GM19351 (cell line): ENCODE measurements around the gene HS6ST1.
"Not testable (repeated sequence)": the region's sequence is repeated elsewhere in the genome, so short reads cannot be mapped to it uniquely, and the experiment has no call there.

Experiments used
- ATAC-seq: cut with Tn5 transposase; IDR thresholded peaks from one replicate; pipeline ENCODE4 v1.9.1; 2021; ENCODE audit warnings: mild to moderate bottlenecking, moderate library complexity; ENCODE audit not compliant: unreplicated experiment

HS6ST1 gene

GRCh38 chr2:128322715-128323554 lies 4.3 kb upstream of the HS6ST1 start:
- ATAC-seq = no peak

DNA sequence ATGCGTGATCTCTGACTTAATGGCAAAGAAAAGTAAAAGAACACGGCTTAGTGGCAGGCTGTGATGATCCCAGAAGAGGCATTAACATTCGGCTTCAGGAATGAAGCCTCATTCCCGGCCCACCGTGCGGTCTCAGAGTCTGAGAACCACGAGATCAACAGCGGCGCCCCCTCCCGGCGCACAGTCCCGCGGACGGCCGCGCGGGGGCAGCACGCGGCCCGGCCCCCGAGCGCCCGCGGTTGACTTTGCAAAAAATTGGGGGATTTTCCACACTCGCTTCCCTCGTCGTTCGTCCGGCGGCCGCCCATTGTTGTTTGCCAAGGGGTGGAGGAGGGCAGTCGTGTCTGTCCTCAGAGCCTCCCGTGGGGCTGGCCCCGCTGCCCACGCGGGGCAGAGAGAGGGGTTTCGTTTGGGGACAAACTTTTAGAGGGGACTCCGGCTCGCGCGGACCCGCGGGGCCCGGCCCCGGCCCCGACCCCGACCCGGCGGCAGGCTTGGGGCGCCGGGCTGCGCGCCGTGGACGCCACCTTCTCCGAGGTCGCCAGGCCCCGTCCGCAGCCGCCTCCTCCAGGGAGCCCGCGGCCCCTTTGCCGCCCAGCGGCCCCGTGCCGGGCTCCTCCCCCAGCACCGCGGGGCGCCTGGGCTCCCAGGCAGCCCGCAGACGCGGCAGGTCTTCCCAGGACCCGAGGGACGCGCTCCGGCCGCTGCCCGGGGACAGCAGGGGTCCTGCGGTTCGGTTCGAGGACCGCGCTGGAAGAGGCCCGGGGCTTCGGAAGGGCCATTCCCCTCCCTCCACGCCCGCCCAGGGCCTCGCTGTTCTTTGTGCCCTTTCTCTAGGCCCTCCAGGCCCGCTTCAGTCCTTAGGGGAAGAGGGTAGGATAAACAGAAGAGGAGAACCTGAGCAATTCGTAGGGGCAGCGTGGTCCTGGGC lies 3.4 kb upstream of the HS6ST1 start:
- peak; percentile 48 for ATAC-seq

GRCh38 chr2:128320906-128321771 lies 2.5 kb upstream of the HS6ST1 start:
- no peak for ATAC-seq

- no peak for ATAC-seq
These were observed 1.7 kb upstream of the HS6ST1 start for GRCh38 chr2:128320192-128320905.

GRCh38 chr2:128319631-128320191 lies 1.0 kb upstream of the HS6ST1 start:
- ATAC-seq = no peak

DNA sequence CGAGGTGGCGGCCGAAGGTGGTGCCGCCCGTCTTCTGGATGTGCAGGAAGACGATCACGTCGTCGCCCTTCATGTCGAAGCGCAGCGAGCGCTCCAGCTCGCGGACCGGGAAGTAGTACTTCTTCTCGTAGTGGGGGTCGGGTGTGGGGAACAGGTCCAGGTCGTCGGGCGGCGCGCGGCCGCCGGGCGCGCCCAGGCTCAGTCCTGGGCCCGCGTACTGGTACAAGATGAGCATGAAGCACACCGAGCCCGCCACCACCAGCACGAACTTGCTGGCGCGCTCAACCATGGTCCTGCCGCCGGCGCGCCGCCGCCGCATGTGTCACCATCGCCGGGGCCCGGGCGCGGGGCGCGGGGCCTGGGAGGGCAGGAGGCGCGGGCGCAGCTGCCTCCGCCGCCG lies 423 bp downstream of the HS6ST1 start:
- ATAC-seq = peak; percentile 16

DNA sequence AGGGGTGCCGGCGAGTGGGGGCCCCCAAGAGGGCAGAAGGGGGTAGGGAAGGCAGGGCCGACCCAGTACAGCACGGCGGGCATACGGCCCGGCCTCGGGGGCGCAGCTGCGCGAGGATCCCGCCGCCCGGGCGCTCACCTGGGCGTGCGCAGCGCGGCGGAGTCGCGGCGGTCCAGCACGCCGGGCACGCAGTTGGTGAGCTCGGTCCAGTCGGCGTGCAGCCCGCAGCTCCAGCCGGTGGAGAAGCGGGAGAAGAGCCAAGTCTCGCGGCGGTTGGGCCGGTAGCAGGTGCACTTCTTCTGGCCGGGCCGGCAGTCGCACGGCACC lies 806 bp downstream of the HS6ST1 start:
- ATAC-seq = not testable (repeated sequence)

GRCh38 chr2:128317181-128317898 lies 1.3 kb downstream of the HS6ST1 start:
- ATAC-seq = peak; percentile 45

DNA sequence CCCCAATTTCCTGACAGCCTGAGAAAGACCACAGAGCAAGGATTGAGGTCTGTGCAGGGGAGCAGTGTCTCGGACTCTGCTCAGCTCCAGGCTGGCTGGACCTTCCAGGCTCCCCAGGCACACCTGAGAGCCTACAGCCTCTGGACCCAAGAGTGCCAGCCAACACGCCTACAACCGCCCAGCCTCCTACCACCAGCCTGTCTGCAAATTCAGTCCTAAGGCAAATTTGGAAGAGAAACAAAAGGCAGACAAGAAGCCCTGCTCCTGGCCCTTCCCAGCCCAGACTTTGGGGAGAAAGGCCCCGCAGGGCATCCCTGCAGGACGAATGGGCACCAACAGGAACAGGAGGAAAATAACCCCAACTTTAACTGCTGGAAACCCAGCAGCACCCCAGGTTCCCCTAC lies 1.9 kb downstream of the HS6ST1 start:
- ATAC-seq = no peak

DNA sequence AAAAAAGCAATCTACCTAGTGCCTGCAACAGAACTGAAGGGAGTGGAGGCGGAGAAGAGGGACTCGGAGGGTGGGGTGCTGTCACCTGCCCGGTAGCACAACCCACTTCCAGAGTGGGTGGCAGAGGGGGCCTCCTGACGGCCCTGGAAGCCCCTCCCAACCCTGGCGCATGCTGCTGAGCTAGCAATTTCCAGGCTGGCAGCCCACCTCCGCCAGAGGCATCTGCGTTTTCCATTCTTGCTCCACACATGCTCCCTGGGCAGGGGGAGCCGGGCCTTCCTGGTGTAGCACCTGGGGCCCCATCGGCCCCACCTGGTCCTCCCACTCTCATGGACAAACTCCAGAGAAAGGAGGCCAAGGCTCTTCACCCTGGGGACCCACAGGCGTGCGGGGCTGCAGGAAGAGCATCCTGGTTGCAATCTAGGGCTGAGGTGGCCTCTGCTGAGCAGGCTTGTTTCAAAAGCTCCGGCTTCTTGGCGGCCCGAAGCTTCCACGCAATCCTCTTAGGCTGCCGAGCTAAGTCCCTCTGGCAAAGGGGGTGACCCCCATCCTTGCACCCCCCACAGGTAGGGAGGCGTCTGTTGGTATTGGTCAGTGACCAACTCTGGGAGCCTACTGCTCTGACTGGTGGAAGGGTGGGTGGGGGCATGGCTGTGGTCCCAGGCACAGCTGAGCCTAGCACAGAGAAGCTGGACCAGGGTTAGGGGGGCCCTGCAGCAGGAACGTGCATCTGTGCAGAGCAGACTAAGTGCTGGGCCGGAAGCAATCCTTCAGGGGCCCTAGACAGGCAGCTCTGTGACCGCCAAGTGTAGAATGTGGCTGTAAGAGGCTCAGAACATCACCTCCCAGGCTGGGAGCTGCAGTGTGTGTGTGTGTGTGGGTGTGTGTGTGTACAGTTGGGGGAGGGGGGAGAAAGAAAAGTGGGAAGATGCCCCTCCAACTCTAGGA lies 2.6 kb downstream of the HS6ST1 start:
- no peak for ATAC-seq

DNA sequence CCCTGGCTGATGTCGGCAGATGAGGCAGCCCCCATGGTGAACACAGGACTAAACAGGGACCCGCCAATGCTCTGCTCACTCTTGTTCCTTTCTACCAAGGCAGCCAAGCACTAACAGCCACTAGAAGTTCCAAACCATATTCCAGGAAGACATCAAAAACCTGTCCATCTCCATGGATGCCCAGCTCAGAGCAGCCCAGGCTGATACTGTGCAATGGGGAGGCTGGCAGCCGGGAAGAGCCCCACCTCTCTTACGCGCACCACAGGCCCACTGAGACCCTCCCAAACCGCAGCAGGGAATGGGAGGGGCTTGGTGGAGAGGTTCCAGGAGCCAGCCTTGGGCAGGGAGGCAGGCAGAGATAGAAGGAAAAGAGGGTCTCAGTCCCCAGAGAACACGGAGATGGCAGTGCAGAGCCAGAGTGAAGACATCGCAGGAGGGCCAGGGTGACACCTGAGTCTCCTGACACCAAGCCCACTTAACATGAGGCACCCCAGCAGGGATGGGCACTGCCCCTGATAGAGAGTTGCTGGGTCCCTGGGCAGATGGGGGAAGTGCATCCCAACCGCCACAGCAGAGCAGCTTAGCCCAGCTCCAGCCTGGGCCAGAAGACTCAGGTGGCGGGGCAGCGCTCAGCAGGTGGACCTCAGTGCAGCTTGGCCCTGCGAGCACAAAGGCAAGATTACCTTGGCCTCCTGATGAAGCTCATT lies 3.4 kb downstream of the HS6ST1 start:
- no peak for ATAC-seq

DNA sequence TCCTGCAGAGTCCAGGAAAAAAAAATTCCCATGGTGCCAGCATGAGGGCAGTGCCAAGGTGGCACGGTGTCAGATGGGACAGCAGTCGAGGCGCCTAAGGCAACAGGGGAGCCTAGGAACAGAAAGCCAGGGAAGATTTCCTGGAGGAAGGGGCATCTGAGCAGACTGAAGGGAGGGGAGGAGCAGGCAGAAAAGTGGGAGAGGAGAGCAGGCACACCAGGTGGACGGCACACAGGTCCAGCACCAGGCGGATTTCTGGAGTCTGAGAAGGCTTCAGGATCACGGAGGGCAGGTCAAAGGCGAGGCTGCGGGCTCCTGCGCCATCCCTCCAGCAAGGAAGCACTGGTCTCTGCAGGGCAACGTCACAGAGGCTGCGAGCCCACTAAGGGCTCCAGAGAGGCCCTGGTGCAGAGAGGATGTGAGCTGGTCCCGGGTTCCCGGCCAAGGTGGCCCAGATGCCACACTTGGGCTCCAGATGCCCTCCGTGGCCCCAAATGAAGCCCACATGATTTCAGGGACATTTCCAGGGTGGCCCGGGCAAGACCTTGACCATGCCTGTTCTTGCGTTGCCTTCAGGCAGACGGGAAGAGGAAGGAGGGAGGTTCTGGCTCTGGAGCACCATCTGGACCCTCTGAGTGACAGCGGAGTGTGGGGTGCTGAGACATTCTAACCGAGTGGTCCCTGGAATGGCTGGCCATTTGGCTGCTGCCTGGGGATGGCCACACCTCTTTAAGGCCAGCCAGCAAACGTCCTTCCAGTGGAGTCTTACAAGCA lies 4.1 kb downstream of the HS6ST1 start:
- ATAC-seq = no peak

DNA sequence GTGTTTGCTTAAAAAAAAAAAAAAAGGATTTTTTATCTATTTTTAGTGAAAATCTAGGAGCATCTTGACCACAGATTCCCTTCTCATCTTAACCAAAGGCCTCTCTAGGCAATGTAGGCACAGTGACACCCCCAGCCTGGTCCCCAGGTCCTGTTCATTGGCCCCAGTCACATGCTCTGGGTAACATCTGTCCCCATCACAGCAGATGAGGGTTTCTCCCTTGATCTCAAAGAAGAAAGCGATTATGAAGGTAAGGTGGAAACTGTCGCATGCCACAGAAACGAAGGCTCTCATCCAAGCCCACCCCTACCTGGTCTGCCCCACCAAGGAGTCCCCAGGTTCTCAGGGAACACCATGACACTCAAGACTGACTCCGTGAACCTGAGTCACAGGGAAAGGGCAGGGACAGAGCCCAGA lies 4.7 kb downstream of the HS6ST1 start:
- ATAC-seq = no peak

GRCh38 chr2:128313091-128313836 lies 5.4 kb downstream of the HS6ST1 start:
- no peak for ATAC-seq

DNA sequence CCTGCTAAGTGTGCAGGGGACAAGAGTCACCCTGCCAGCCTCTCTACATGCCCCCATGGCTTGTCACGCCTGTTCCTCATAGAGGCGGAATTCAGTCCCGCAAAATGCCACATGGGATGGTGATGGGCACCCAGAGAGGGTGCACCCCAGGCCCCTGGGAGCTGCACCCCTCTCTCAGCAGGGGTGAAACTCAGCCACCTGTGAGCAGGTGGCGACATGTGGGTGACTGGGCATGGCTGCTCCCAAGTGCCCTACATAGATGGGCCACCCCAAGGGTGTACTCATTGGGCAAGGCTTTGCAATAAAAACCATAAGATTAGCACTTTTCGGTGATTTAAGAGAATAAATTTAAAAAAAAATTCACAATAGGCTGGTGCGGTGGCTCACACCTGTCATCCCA lies 6.3 kb downstream of the HS6ST1 start:
- no peak for ATAC-seq

- ATAC-seq = no peak
These were observed 6.8 kb downstream of the HS6ST1 start for GRCh38 chr2:128311755-128312341.
